GDM1 (cell line): Measurements from ENCODE around the gene FSD2.

ENCODE experiments used
- DNase-seq: peaks from one replicate; lab custom pipeline; 2025; lab: John Stamatoyannopoulos, UW

Gene FSD2

GRCh38 chr15:82805994-82806406, at the start of gene FSD2:
TSS of gene FSD2 (minus strand) at chr15:82806069. CDS start at chr15:82787390, 18,679 bp downstream.
- peak; percentile 58 for DNase-seq

- no peak for DNase-seq
Measured at GRCh38 chr15:82854554-82854953, 48.7 kb upstream of the FSD2 start.

GRCh38 chr15:82852941-82853561, 47.2 kb upstream of the FSD2 start:
- no peak for DNase-seq

GRCh38 chr15:82851981-82852511, 46.2 kb upstream of the FSD2 start:
- DNase-seq = no peak

GRCh38 chr15:82851306-82851850, 45.5 kb upstream of the FSD2 start:
- no peak for DNase-seq

- DNase-seq = no peak
Measured at GRCh38 chr15:82850731-82851130, 44.9 kb upstream of the FSD2 start.

- DNase-seq = peak; percentile 74
Measured at GRCh38 chr15:82849556-82850512, 44.0 kb upstream of the FSD2 start.

- DNase-seq = no peak
Measured at GRCh38 chr15:82848241-82848993, 42.5 kb upstream of the FSD2 start.

GRCh38 chr15:82847703-82848102, 41.8 kb upstream of the FSD2 start:
- no peak for DNase-seq

GRCh38 chr15:82846621-82847020, 40.8 kb upstream of the FSD2 start:
- no peak for DNase-seq

GRCh38 chr15:82845686-82846085, 39.8 kb upstream of the FSD2 start:
- no peak for DNase-seq

GRCh38 chr15:82843566-82843965, 37.7 kb upstream of the FSD2 start:
- no peak for DNase-seq

- DNase-seq = no peak
Measured at GRCh38 chr15:82840166-82840565, 34.3 kb upstream of the FSD2 start.

GRCh38 chr15:82839136-82839535, 33.3 kb upstream of the FSD2 start:
- DNase-seq = no peak

- no peak for DNase-seq
Measured at GRCh38 chr15:82838096-82838735, 32.3 kb upstream of the FSD2 start.

- DNase-seq = no peak
Measured at GRCh38 chr15:82835391-82835917, 29.6 kb upstream of the FSD2 start.

- DNase-seq = no peak
Measured at GRCh38 chr15:82833362-82833682, 27.5 kb upstream of the FSD2 start.

GRCh38 chr15:82832601-82833361, 26.9 kb upstream of the FSD2 start:
- DNase-seq = peak; percentile 56

GRCh38 chr15:82831894-82832600, 26.2 kb upstream of the FSD2 start:
- no peak for DNase-seq
